SK-N-SH treated with all-trans-retinoic acid at 6 μM for 48 hours (cell line): Measurements from ENCODE around the gene TRAPPC13.

ENCODE experiments used
- ATAC-seq: fragments of 200-7000 bp; cut with Tn5 transposase; 3 replicates; pipeline ENCODE4 v1.9.1; 2020; ENCODE audit warnings: mild to moderate bottlenecking, moderate library complexity
- BACH2 ChIP-seq: fragments of 250-450 bp; sonication (Bioruptor Pico); IDR thresholded peaks from 2 replicates; pipeline ENCODE4 v1.9.0; 2021; ENCODE audit warnings: mild to moderate bottlenecking, borderline replicate concordance
- GLIS3 ChIP-seq: fragments of 250-450 bp; sonication (Bioruptor Pico); IDR thresholded peaks from 2 replicates; pipeline ENCODE4 v1.5.0; 2020; ENCODE audit warnings: mild to moderate bottlenecking, moderate library complexity
- ISL1 ChIP-seq: fragments of 250-450 bp; sonication (Bioruptor Pico); IDR thresholded peaks from 2 replicates; pipeline ENCODE4 v2.1.2; 2022; ENCODE audit warnings: mild to moderate bottlenecking, moderate library complexity
- OSR1 ChIP-seq: fragments of 250-450 bp; sonication (Bioruptor Pico); IDR thresholded peaks from 2 replicates; pipeline ENCODE4 v1.8.0; 2022; ENCODE audit warnings: moderate library complexity, mild to moderate bottlenecking, inconsistent platforms
- RARB ChIP-seq: fragments of 250-450 bp; sonication (Bioruptor Pico); IDR thresholded peaks from 2 replicates; pipeline ENCODE4 v1.8.0; 2021; ENCODE audit warnings: mild to moderate bottlenecking, moderate library complexity
- SNAI2 ChIP-seq: fragments of 250-450 bp; sonication (Bioruptor Pico); IDR thresholded peaks from 2 replicates; pipeline ENCODE4 v1.5.0; 2020; ENCODE audit warnings: mild to moderate bottlenecking, moderate library complexity
- TCF4 ChIP-seq: fragments of 250-450 bp; sonication (Bioruptor Pico); IDR thresholded peaks from 2 replicates; pipeline ENCODE4 v1.8.0; 2021; ENCODE audit warnings: mild to moderate bottlenecking, moderate library complexity, borderline replicate concordance
- TOX ChIP-seq: fragments of 250-450 bp; sonication (Bioruptor Pico); IDR thresholded peaks from 2 replicates; pipeline ENCODE4 v1.8.0; 2021; ENCODE audit warnings: mild to moderate bottlenecking, moderate library complexity, borderline replicate concordance
- ZFP3 ChIP-seq: fragments of 250-450 bp; sonication (Bioruptor Pico); IDR thresholded peaks from 2 replicates; pipeline ENCODE4 v1.5.0; 2020; ENCODE audit warnings: mild to moderate bottlenecking, moderate library complexity
- ZFP30 ChIP-seq: fragments of 450-650 bp; formaldehyde crosslinking; IDR thresholded peaks from 2 replicates; pipeline ENCODE4 v1.5.0; 2022; ENCODE audit warnings: mild to moderate bottlenecking, moderate library complexity
- ZNF70 ChIP-seq: fragments of 450-650 bp; formaldehyde crosslinking; IDR thresholded peaks from 2 replicates; pipeline ENCODE4 v1.5.0; 2020; ENCODE audit warnings: mild to moderate bottlenecking, moderate library complexity
- TF ChIP-seq, protein P1 (sequence below): fragments of 250-450 bp; sonication (Bioruptor Pico); IDR thresholded peaks from 2 replicates; pipeline ENCODE4 v1.5.0; 2020; ENCODE audit warnings: mild to moderate bottlenecking, moderate library complexity
- TF ChIP-seq, protein P2 (sequence below): fragments of 250-450 bp; sonication (Bioruptor Pico); IDR thresholded peaks from 2 replicates; pipeline ENCODE4 v1.5.1; 2021; ENCODE audit warnings: mild to moderate bottlenecking, moderate library complexity
- TF ChIP-seq, protein P3 (sequence below): fragments of 250-450 bp; sonication (Bioruptor Pico); IDR thresholded peaks from 2 replicates; pipeline ENCODE4 v1.8.0; 2020; ENCODE audit warnings: mild to moderate bottlenecking, moderate library complexity, borderline replicate concordance
- TF ChIP-seq, protein P4 (sequence below): fragments of 250-450 bp; sonication (Bioruptor Pico); IDR thresholded peaks from 2 replicates; pipeline ENCODE4 v1.8.0; 2021; ENCODE audit warnings: low read depth, mild to moderate bottlenecking, moderate library complexity, borderline replicate concordance
- TF ChIP-seq, protein P5 (sequence below): fragments of 250-450 bp; sonication (Bioruptor Pico); IDR thresholded peaks from 2 replicates; pipeline ENCODE4 v1.5.1; 2020; ENCODE audit warnings: low read depth, mild to moderate bottlenecking, moderate library complexity

TRAPPC13 gene

DNA sequence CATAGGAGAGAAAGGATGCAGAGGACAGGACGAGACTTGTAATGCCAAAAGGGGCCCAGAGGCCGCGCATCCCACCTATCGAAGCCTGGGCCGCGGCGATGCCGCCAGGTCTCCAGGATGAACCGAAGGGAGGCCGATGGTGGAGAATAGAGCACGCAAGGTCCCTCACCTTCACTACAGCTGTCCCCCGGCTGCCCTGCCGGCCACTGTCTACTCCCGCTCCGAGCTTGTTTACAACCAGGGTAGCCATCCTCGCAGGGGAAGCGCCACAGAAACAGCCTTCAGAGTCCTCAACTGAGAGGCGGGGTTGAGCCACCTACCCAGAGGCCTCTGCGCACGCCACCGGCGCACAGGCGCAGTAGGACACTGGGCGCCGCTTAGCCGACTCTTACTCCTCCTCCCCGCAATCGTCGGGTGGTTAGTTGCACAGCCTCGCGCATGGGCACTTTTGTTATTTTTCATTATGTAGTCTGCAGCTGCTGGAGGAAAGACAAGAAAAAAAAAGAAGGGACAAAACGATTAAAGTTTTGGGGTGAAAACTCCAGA is 729 bp upstream of the TRAPPC13 start, which contains the start of gene TRIM23:
TSS of gene TRIM23 (minus strand) at position 309 of the 546 bp plus-strand sequence. CDS start at position 250, 59 bp downstream.
- ATAC-seq: peak; percentile 99
- TF ChIP-seq BACH2 (CRISPR knock-in tag): no peak
- TF ChIP-seq ZFP3 (CRISPR knock-in tag): peak; percentile 80; the same call in 1 of the 2 replicates

DNA sequence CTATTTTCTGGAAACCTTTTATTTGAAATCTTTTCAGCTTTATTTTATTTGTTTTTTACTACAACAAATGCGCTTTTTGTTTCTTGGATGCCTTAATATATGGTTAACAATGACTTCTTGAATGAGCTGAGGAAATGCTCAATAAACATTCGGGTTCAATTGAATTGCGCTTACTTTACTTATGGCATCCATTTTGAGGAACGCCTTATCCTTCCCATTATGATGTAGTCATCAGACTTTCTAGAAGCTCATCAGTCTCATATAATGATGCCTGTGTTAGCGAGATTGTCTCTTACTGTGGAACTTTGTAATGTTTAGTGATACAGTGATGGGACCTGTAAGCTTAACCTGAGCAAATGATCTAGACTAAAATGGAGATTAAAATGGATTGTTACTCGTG is 916 bp downstream of the TRAPPC13 start:
- no peak for ATAC-seq
- TF ChIP-seq TOX (CRISPR knock-in tag): no peak

DNA sequence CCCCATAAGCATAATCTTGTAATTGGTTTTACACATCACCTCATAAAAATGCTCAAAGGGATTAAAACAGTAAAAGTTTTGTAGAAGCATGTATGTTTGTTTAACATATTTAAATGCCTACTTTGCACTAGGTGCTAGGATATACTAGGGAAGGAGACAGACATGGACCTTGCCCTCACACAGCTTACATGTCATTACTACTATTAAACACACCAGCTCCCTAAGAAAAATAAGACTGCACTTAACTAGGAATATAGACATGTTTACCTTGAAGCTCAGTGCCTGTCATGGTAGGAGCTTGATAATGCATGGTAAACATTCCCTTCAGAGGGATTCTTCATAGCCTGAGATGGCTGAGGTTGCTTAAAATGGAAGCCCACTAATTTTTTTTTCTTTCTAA is 6.2 kb downstream of the TRAPPC13 start:
- TF ChIP-seq, protein P1, sequence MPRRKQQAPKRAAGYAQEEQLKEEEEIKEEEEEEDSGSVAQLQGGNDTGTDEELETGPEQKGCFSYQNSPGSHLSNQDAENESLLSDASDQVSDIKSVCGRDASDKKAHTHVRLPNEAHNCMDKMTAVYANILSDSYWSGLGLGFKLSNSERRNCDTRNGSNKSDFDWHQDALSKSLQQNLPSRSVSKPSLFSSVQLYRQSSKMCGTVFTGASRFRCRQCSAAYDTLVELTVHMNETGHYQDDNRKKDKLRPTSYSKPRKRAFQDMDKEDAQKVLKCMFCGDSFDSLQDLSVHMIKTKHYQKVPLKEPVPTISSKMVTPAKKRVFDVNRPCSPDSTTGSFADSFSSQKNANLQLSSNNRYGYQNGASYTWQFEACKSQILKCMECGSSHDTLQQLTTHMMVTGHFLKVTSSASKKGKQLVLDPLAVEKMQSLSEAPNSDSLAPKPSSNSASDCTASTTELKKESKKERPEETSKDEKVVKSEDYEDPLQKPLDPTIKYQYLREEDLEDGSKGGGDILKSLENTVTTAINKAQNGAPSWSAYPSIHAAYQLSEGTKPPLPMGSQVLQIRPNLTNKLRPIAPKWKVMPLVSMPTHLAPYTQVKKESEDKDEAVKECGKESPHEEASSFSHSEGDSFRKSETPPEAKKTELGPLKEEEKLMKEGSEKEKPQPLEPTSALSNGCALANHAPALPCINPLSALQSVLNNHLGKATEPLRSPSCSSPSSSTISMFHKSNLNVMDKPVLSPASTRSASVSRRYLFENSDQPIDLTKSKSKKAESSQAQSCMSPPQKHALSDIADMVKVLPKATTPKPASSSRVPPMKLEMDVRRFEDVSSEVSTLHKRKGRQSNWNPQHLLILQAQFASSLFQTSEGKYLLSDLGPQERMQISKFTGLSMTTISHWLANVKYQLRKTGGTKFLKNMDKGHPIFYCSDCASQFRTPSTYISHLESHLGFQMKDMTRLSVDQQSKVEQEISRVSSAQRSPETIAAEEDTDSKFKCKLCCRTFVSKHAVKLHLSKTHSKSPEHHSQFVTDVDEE (CRISPR knock-in tag): no peak
- TF ChIP-seq ZNF70 (CRISPR knock-in tag): no peak
- TF ChIP-seq, protein P2, sequence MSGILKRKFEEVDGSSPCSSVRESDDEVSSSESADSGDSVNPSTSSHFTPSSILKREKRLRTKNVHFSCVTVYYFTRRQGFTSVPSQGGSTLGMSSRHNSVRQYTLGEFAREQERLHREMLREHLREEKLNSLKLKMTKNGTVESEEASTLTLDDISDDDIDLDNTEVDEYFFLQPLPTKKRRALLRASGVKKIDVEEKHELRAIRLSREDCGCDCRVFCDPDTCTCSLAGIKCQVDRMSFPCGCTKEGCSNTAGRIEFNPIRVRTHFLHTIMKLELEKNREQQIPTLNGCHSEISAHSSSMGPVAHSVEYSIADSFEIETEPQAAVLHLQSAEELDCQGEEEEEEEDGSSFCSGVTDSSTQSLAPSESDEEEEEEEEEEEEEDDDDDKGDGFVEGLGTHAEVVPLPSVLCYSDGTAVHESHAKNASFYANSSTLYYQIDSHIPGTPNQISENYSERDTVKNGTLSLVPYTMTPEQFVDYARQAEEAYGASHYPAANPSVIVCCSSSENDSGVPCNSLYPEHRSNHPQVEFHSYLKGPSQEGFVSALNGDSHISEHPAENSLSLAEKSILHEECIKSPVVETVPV (CRISPR knock-in tag): no peak
- no peak for TF ChIP-seq GLIS3
- no peak for TF ChIP-seq RARB (CRISPR knock-in tag)
- no peak for TF ChIP-seq TCF4 (CRISPR knock-in tag)
- TF ChIP-seq, all 23 proteins: peak for 0
- ATAC-seq: no peak

DNA sequence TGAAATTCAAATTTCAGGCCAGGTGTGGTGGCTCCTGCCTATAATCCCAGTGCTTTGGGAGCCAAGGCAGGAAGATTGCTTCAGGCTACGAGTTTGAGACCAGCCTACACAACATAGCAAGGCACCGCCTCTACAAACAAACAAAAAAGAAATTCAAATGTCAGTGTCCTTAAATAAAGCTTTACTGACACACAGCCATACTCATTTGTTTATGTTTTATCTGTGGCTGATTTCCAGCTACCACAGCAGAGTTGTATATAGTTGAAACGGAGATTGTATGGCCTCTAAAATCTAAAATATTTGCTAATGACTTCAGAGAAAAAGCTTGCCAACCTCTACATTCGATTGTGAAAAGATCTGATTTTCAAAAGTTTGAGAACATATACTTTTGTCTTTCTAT is 15.4 kb downstream of the TRAPPC13 start:
- TF ChIP-seq BACH2 (CRISPR knock-in tag) (no peak), ZFP30 (CRISPR knock-in tag) (no peak), ISL1 (no peak)
- no peak for ATAC-seq

DNA sequence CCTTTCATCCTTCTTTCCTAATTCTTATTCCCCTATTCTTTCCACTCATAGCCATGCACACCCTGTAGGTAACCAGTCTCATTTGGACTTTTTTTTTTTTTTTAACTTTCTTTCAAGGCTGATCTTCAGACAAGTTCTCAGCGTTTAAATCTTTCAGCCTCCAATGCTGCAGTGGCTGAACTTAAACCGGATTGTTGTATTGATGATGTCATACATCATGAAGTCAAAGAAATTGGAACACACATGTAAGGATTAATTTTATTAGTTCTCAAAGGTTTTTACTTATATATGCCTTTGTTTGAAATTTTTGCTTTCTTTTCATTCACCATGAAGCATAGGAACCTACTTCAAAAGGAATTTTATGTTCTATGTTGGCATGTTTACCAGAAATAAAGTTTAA is 22.1 kb downstream of the TRAPPC13 start:
- no peak for ATAC-seq
- TF ChIP-seq RARB (CRISPR knock-in tag): no peak
- no peak for TF ChIP-seq OSR1 (CRISPR knock-in tag)
- TF ChIP-seq, protein P3, sequence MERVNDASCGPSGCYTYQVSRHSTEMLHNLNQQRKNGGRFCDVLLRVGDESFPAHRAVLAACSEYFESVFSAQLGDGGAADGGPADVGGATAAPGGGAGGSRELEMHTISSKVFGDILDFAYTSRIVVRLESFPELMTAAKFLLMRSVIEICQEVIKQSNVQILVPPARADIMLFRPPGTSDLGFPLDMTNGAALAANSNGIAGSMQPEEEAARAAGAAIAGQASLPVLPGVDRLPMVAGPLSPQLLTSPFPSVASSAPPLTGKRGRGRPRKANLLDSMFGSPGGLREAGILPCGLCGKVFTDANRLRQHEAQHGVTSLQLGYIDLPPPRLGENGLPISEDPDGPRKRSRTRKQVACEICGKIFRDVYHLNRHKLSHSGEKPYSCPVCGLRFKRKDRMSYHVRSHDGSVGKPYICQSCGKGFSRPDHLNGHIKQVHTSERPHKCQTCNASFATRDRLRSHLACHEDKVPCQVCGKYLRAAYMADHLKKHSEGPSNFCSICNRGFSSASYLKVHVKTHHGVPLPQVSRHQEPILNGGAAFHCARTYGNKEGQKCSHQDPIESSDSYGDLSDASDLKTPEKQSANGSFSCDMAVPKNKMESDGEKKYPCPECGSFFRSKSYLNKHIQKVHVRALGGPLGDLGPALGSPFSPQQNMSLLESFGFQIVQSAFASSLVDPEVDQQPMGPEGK (CRISPR knock-in tag): no peak
- TF ChIP-seq, protein P4, sequence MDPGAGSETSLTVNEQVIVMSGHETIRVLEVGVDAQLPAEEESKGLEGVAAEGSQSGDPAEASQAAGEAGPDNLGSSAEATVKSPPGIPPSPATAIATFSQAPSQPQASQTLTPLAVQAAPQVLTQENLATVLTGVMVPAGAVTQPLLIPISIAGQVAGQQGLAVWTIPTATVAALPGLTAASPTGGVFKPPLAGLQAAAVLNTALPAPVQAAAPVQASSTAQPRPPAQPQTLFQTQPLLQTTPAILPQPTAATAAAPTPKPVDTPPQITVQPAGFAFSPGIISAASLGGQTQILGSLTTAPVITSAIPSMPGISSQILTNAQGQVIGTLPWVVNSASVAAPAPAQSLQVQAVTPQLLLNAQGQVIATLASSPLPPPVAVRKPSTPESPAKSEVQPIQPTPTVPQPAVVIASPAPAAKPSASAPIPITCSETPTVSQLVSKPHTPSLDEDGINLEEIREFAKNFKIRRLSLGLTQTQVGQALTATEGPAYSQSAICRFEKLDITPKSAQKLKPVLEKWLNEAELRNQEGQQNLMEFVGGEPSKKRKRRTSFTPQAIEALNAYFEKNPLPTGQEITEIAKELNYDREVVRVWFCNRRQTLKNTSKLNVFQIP (CRISPR knock-in tag): no peak
- no peak for TF ChIP-seq SNAI2 (CRISPR knock-in tag)
- no peak for TF ChIP-seq BACH2 (CRISPR knock-in tag)
- no peak for TF ChIP-seq ZNF70 (CRISPR knock-in tag)
- TF ChIP-seq, protein P5, sequence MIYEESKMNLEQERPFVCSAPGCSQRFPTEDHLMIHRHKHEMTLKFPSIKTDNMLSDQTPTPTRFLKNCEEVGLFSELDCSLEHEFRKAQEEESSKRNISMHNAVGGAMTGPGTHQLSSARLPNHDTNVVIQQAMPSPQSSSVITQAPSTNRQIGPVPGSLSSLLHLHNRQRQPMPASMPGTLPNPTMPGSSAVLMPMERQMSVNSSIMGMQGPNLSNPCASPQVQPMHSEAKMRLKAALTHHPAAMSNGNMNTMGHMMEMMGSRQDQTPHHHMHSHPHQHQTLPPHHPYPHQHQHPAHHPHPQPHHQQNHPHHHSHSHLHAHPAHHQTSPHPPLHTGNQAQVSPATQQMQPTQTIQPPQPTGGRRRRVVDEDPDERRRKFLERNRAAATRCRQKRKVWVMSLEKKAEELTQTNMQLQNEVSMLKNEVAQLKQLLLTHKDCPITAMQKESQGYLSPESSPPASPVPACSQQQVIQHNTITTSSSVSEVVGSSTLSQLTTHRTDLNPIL: no peak
